ENCODE results near the gene DZIP1.

The DZIP1 gene

GRCh38 chr13:95615539-95615938, 29.0 kb downstream of the DZIP1 start:
- Histone ChIP-seq H3K79me2 (ENCODE audit: insufficient read depth, low read depth) (no peaks in the 10 kb centered on the region), H3K4me3 (IDR thresholded peaks at IDR 0.05; ENCODE audit: insufficient read depth, low read depth, low read length) (no peak overlapping the region), H3K36me3 (ENCODE audit: insufficient read depth) (no peaks in the 10 kb centered on the region), H3K9ac (no peak overlapping the region), H3K27me3 (ENCODE audit: insufficient read depth, low read depth) (no peaks in the 10 kb centered on the region), H3K4me1 (ENCODE audit: low read depth, poor library complexity, severe bottlenecking) (peaks cover 6% of the 10 kb centered on the region), H3K27ac (no peak overlapping the region), H2AFZ (ENCODE audit: low read depth) (no peak overlapping the region), H4K20me1 (ENCODE audit: insufficient read depth) (no peaks in the 10 kb centered on the region), H3K4me2 (no peak overlapping the region)
- no peak for TF ChIP-seq CTCF (conservative IDR thresholded peaks at IDR 0.05; ENCODE audit: low read depth, low read length)

GRCh38 chr13:95614641-95615245, 29.8 kb downstream of the DZIP1 start:
- H3K4me3 ChIP-seq (IDR thresholded peaks at IDR 0.05; ENCODE audit: insufficient read depth, low read depth, low read length) = no peak overlapping the region
- no peak overlapping the region for H3K27ac ChIP-seq
- no peaks in the 10 kb centered on the region for H3K27me3 ChIP-seq (ENCODE audit: insufficient read depth, low read depth)
- no peak overlapping the region for H3K4me2 ChIP-seq
- TF ChIP-seq CTCF (conservative IDR thresholded peaks at IDR 0.05; ENCODE audit: low read depth, low read length) = no peak
- H2AFZ ChIP-seq (ENCODE audit: low read depth) = no peak overlapping the region
- no peak overlapping the region for H3K9ac ChIP-seq
- H3K4me1 ChIP-seq (ENCODE audit: low read depth, poor library complexity, severe bottlenecking) = peaks cover 14% of the 10 kb centered on the region
- H4K20me1 ChIP-seq (ENCODE audit: insufficient read depth) = no peaks in the 10 kb centered on the region
- no peaks in the 10 kb centered on the region for H3K79me2 ChIP-seq (ENCODE audit: insufficient read depth, low read depth)
- no peaks in the 10 kb centered on the region for H3K36me3 ChIP-seq (ENCODE audit: insufficient read depth)

- no peaks in the 10 kb centered on the region for H4K20me1 ChIP-seq (ENCODE audit: insufficient read depth)
- H3K36me3 ChIP-seq (ENCODE audit: insufficient read depth) = no peaks in the 10 kb centered on the region
- peak overlapping the region; percentile 93 for H3K27ac ChIP-seq
- H3K79me2 ChIP-seq (ENCODE audit: insufficient read depth, low read depth) = no peaks in the 10 kb centered on the region
- H3K4me1 ChIP-seq (ENCODE audit: low read depth, poor library complexity, severe bottlenecking) = peaks cover 55% of the 10 kb centered on the region
- H3K4me2 ChIP-seq = peak overlapping the region; percentile 62
- peak overlapping the region; percentile 57; the same call in 1 of the 2 replicates for H3K9ac ChIP-seq
- no peaks in the 10 kb centered on the region for H3K27me3 ChIP-seq (ENCODE audit: insufficient read depth, low read depth)
- no peak overlapping the region for H3K4me3 ChIP-seq (IDR thresholded peaks at IDR 0.05; ENCODE audit: insufficient read depth, low read depth, low read length)
- peak overlapping the region; percentile 70 for H2AFZ ChIP-seq (ENCODE audit: low read depth)
- TF ChIP-seq CTCF (conservative IDR thresholded peaks at IDR 0.05; ENCODE audit: low read depth, low read length) = no peak
These were observed 35.7 kb downstream of the DZIP1 start for GRCh38 chr13:95608640-95609323.

- no peak for TF ChIP-seq CTCF (conservative IDR thresholded peaks at IDR 0.05; ENCODE audit: low read depth, low read length)
- no peaks in the 10 kb centered on the region for H3K27me3 ChIP-seq (ENCODE audit: insufficient read depth, low read depth)
- no peaks in the 10 kb centered on the region for H3K79me2 ChIP-seq (ENCODE audit: insufficient read depth, low read depth)
- H2AFZ ChIP-seq (ENCODE audit: low read depth) = no peak overlapping the region
- no peaks in the 10 kb centered on the region for H3K36me3 ChIP-seq (ENCODE audit: insufficient read depth)
- H4K20me1 ChIP-seq (ENCODE audit: insufficient read depth) = no peaks in the 10 kb centered on the region
- peak overlapping the region; percentile 66; the same call in 1 of the 2 replicates for H3K4me2 ChIP-seq
- peak overlapping the region; percentile 93; the same call in 1 of the 2 replicates for H3K27ac ChIP-seq
- no peak overlapping the region for H3K4me3 ChIP-seq (IDR thresholded peaks at IDR 0.05; ENCODE audit: insufficient read depth, low read depth, low read length)
- H3K4me1 ChIP-seq (ENCODE audit: low read depth, poor library complexity, severe bottlenecking) = peaks cover 55% of the 10 kb centered on the region
- no peak overlapping the region for H3K9ac ChIP-seq
These were observed 37.1 kb downstream of the DZIP1 start for GRCh38 chr13:95607366-95607765.
